ENCODE measurements around the gene TMEM134. TPM values are rescaled to one million over a fixed set of nuclear protein-coding genes. Genes with fewer than 3 reads are reported as not detected.

The TMEM134 gene, protein sequence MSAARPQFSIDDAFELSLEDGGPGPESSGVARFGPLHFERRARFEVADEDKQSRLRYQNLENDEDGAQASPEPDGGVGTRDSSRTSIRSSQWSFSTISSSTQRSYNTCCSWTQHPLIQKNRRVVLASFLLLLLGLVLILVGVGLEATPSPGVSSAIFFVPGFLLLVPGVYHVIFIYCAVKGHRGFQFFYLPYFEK
- 19.7 TPM for total RNA-seq

DNA sequence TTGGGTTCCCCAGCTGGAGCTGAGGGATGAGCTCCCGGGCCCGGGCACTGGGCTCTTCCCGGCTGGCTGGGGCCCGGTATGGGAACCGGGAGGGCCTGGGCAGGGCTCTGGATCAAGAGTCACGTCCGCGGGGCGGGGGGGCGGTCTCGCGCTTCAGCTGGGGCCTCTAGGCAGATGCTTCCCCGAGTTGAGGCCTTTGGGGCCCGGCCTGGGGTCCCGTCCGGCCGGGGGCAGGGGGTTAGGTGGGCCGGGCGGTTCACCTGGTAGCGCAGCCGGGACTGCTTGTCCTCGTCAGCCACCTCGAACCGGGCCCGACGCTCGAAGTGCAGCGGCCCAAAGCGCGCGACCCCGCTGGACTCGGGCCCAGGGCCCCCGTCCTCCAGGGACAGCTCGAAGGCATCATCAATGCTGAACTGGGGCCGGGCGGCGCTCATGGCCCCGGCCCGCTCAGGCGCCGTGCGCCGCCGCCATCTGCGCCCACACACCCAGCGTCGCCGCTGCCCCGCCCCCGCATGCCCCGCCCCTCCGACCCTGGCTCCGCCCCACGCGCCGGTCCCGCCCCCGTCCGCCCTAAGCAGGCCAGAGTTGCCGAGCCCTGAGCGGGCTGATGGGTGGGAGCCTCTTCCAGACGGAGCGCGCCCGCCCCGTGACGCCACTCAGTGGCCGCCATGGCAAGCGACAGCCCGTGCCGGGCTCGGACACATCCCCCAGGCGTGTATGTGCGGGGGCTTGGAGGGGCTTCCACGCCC lies at the start of gene TMEM134:
TSS of gene TMEM134 (minus strand) at position 493 of the 749 bp plus-strand sequence. CDS start at position 434, 59 bp downstream.

DNA sequence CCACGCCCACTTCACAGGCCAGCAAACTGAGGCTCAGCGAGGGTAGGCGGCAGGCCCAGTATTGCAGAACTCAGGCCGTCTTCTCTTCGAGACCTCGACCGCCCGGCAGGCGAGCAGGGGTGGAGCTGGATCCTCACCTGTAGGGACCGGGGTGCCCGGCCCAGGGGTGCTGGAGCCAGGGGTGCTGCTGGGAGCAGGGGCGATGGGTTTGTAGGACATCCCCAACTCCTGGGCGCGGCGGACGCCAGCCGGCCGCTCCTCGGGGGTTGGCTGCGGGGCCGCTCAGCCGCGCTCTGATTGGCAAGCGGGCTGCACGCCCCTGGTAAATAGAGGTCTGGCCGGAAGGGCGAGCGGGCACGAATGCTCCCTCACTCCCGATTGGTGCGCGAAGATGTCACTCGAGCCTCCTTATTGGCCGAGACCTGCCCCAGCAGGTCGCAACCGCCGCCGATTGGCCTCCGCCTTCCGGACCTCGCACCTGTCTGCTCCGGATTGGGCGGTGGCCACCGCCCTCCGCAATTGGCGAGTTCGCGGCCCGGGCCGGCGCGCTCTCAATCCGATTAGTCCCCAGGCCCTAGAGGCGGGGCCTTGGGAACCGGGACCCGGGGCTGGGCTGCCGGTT lies 38.9 kb upstream of the TMEM134 start, which contains the start of gene CDK2AP2:
TSS of gene CDK2AP2 (minus strand) at position 299 of the 622 bp plus-strand sequence. CDS start at position 219, 80 bp downstream.

DNA sequence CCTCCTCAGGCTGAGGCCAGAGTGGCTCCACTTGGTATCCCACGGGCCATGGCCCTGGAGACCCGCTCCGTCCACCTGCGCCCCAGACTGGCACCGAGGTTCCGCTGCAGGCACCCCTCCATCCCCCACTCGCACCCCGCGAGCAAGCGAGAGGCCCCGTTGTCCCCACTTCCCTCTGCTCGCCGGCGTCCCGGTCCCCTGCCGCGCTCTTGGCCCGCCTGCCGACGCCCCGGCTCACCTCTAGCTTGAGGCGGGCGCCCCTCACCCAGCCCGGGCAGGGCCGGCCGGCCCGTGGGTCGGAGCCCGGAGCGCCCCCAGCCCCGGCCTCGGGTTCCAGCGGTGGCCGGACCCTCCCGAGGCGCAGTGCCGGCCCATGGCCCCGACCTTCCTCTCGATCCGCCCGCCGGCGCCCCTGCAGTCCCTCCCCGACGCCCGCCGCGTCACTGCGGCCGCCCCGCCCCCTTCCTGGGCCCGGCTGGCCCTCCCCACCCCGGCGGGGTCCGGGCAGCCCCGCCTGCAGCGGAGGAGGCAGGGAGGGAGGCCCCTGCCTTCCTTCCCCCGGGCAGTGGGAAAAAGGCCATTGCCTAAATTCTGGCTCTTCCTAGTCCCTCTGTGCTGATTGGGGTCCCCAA lies 36.0 kb upstream of the TMEM134 start, which contains the start of gene PITPNM1:
TSS of gene PITPNM1 (minus strand) at position 414 of the 632 bp plus-strand sequence. CDS start 1,183 bp downstream, outside the sequence.

DNA sequence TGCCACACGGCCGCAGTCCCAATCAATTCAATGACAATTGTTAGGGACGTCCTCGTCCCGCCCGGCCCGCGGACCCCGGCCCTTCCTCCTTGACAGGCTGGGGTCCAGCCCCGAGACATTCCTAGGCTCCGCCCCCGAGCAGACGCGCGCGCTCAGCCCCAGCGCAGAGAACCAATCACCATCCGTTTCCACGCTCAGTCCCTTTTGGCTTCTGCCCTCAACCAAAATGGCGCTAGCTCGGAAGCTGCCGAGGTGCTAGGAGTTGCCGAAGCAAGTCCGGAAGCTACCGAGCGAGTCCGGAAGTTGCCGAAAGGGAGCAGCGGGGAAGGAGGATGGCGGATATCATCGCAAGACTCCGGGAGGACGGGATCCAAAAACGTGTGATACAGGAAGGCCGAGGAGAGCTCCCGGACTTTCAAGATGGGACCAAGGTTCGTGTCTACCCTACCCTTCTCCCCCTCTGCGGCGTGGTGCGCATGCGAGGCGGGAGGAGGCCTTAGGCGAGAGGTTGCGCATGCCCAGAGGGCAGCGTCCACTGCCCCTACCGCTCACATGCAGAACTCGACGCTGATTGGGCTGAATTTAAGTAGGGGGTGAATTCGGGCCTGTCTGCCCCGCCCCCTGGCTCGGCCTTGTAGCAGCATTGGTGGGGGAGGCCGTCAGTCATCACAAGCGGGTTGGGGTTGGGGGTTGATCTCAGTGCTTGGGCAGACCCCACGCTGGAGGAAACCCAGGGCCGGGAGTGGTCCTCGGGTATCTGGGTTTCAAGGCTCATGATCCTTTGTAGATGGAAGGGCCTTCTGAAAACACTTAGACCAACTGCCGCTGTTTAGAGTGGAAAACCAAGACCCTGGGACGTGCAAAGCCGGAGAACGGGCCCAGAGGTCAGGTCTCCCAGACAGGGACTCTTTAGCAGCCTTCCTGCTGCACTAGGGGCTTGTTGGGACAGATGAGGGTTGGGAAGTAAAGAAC lies 14.1 kb upstream of the TMEM134 start, which contains the start of gene AIP:
TSS of gene AIP (plus strand) at position 200 of the 972 bp plus-strand sequence. CDS start at position 333, 133 bp downstream.

DNA sequence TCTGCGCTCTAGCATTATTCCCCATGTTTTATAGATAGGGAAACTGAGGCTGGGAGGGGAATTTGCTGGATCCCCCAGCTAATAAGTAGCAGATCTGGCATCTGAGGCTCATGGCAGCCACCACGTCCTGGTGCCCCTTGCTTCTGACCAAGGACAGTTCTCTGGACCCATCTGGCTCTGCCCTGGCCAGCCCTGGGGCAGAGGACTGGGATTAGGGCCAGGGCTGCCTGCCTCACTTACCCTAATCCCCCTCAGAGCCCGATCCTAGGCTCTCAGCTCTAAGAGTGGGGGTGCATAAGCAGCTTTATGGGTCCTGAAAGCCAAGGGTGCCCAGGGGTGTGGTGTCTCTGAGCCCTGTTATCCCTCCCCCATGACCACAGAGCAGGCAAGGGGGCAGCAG lies 14.0 kb downstream of the TMEM134 start, which contains the start of gene CABP4:
TSS of gene CABP4 (plus strand) at position 301 of the 400 bp plus-strand sequence. CDS start at position 371, 70 bp downstream.

DNA sequence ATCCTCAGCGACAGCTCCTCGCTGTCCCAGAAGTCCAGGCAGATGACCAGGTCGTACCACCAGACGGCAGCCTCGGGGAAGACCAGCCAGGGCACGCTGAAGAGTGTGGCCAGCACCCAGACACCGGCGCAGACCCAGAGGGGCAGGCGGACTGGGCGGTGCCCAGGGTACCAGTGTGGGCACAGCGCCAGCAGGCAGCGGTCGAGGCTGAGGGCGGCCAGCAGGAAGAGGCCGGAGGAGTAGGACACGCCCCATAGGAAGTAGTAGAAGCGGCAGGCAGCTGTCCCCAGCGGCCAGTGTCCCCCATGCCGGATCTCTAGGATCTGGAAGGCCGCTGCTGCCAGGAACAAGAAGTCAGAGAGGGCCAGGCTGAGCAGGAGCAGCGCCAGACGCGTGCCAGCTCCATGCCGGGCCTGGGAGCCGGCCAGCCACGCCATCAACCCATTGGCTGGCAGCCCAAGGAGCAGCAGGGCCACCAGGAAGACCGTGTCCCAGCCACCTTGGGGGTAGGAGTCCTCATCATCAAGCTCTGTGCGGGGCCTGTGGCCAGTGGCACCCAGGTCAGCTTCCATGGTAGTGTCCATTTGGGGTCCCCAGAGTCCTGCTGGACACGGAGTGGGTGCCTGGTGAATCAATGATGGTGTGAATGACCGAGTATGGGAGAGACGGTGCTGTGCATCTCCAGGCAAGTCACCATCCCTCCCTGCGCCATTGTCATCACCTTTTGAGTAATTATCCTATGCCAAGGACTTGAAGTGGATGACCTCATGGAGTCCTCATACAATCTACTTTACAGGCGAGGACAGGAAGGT lies 16.7 kb downstream of the TMEM134 start, which contains the start of gene GPR152:
TSS of gene GPR152 (minus strand) at position 589 of the 812 bp plus-strand sequence. CDS start at position 584, 5 bp downstream.

DNA sequence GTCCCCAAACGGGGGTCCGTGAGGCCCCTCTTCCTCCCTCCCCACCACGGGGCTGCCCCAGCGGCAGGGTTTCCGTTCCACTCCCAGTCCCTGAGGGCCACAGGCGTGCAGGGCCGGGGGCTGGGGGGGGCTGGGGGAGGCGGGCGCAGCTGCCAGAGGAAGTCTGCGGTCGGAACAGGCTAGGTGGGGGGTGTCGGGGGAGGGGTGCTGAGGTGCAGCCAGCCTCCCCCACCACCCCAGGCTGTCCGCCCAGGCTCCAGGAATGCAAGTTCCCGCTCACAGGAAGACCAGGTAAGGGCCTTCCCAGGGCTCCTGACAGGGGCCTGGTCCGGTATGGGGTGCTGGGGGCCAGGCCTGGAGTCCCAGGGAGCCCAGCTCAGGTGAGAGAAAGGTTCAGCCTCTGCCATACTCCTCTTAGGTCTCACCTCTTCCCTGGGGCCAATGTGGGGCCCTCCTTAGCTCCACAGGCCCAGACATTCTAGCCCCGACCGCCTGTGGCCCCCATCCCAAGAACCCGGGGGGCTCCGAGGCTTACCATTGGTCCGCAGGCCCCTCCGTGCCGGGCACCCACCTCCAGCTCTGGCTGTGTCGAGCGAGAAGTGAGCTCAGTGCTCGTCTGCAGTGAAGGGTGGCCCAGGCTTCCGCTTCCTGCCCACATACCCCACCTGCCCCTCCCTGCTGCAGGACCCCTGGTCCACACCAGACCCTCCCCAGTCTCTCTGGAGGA lies 31.8 kb downstream of the TMEM134 start, which contains the start of gene PTPRCAP:
TSS of gene PTPRCAP (minus strand) at position 601 of the 727 bp plus-strand sequence. CDS start at position 538, 63 bp downstream.

DNA sequence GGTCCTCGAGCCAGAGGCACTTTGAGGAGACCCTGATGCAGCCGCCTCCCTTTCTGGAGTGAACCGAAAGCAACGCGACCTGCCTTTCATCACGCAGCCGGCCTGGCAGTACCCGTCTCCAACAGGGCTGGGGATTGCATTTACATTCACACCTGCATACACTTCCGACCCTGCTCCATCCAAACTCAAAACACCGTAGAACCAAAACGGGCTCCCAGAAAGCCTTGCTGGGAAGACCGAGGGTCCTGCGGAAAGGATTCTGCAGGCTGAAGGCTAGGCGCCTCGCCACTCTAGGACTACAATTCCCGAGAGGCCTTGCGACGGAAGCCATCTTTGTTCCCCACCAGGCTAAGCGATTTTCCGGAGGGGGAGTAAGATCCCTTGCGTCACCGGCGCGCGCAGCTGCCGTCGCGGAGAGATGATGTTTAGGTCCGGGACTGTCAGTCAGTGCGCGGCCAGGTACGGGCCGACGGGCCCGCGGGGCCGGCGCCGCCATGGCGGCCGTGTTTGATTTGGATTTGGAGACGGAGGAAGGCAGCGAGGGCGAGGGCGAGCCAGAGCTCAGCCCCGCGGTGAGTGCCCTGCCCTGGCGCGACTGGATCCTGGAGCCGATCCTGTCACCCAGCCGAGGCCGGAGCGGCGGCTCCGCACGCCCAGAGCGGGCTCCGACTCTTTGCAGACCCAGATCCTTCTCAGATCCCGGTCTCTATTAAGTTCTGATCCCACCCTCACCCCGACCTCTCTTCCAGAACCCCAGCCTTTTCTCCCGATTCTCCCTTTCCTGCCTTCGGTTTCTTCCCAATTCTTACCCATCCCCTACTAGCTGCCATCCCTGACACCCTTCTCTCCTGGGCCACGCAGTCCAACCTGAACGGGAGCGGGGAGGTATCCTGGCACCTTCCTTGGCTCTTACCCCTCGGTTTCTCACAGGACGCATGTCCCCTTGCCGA lies 40.7 kb downstream of the TMEM134 start, which contains the start of gene RPS6KB2:
TSS of gene RPS6KB2 (plus strand) at position 443 of the 950 bp plus-strand sequence. CDS start at position 495, 52 bp downstream.

DNA sequence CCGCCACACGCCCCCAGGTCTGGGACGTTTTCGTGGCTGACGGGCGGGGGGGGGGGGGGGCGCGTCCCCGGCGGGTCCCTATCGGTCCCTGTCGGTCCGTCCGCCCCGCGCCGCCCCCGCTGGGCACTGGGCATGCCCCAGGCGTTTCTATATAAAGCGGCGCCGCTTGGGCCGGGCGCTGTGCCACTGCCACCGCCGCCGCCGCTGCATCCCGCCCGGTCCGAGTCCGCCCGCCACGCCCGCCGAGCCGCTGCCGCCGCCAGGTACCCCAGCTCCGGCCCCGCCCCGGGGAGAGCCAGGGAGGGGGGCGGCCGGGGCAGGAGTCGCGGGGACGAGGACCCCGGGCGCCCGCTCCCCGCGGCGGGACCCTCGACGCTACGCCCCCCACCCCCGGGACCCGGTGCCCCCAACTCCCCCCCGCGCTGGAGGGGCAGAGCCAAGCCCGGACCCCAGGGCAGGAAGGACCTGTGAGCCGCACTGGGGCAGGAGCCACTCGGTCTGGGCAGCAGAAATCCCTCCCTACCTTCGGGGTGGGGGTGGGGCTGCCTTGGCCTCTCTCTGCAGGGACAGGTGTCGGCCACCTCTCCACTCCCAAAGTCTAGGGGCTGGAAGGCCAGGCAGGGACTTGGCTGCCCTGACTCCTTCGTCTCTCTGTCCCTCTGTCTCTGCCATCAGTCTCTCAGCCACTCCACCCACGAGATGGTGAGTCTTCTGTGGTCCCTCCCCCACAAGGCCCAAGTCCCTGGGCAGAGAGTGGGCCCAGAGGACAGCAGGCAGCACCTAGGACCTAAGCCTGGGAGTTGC lies 53.3 kb downstream of the TMEM134 start, which contains the start of gene CARNS1:
TSS of gene CARNS1 (plus strand) at position 178 of the 804 bp plus-strand sequence. CDS start at position 700, 522 bp downstream.

Small RNA genes within 50 kb of the gene (small RNA-seq; reads per million reads assigned to genes)
- gene MIR6752 (ENCODE audit: low replicate concordance): not detected

Other genes starting within 250 kb of the TMEM134 start
- gene GRK2, start 202.8 kb downstream of the TMEM134 start, total RNA-seq: 50.7 TPM
- 57.9 TPM for gene ANKRD13D, start 179.9 kb downstream of the TMEM134 start, total RNA-seq
- gene SSH3, start 165.7 kb downstream of the TMEM134 start, total RNA-seq: 8.5 TPM
- 5.9 TPM for gene POLD4, start 115.7 kb downstream of the TMEM134 start, total RNA-seq
- 0.31 TPM for gene CLCF1, start 95.7 kb downstream of the TMEM134 start, total RNA-seq
- 27.5 TPM for gene RAD9A, start 77.3 kb downstream of the TMEM134 start, total RNA-seq
- 57.0 TPM for gene PPP1CA, start 67.4 kb downstream of the TMEM134 start, total RNA-seq
- 0.31 TPM for gene TBC1D10C, start 65.2 kb downstream of the TMEM134 start, total RNA-seq
- gene CARNS1, start 53.6 kb downstream of the TMEM134 start, total RNA-seq: 0.31 TPM
- 16.0 TPM for gene RPS6KB2, start 40.8 kb downstream of the TMEM134 start, total RNA-seq
- gene PTPRCAP, start 31.6 kb downstream of the TMEM134 start, total RNA-seq: 0.63 TPM
- 24.4 TPM for gene CORO1B, start 25.8 kb downstream of the TMEM134 start, total RNA-seq
- not detected for gene GPR152, start 16.5 kb downstream of the TMEM134 start, total RNA-seq
- not detected for gene CABP4, start 13.9 kb downstream of the TMEM134 start, total RNA-seq
- 46.0 TPM for gene AIP, start 13.8 kb upstream of the TMEM134 start, total RNA-seq
- gene PITPNM1, start 36.1 kb upstream of the TMEM134 start, total RNA-seq: 39.1 TPM
- 6.6 TPM for gene CDK2AP2, start 38.9 kb upstream of the TMEM134 start, total RNA-seq
- not detected for gene CABP2, start 54.2 kb upstream of the TMEM134 start, total RNA-seq
- 151 TPM for gene GSTP1, start 114.6 kb upstream of the TMEM134 start, total RNA-seq
- 174 TPM for gene NDUFV1, start 137.7 kb upstream of the TMEM134 start, total RNA-seq
- 4.4 TPM for gene NUDT8, start 160.7 kb upstream of the TMEM134 start, total RNA-seq
- not detected for gene TBX10, start 170.5 kb upstream of the TMEM134 start, total RNA-seq
- not detected for gene ACY3, start 181.5 kb upstream of the TMEM134 start, total RNA-seq
- not detected for gene ALDH3B2, start 205.4 kb upstream of the TMEM134 start, total RNA-seq

Measured in parietal lobe (tissue), 2 donors.